Esophagus squamous epithelium (tissue), 4 donors: ENCODE measurements around the gene TSPAN18.

Source experiments
- POLR2A ChIP-seq, 4 donors: fragments of 450-650 bp; IDR thresholded peaks; one replicate each; pipeline ENCODE4 v1.6.1; 2017; ENCODE audit warnings: antibody characterized with exemption in 4 of 4, mild to moderate bottlenecking in 4 of 4, moderate library complexity in 3 of 4
- TF ChIP-seq, protein P1 (sequence below), 6 experiments: fragments of 450-650 bp in 4 of 6; fragments of 200-600 bp in 2 of 6; sonication (generic) in 2 of 6; IDR thresholded peaks; one replicate each; pipeline ENCODE4 v1.5.1; 2016 to 2019; ENCODE audit warnings: antibody characterized with exemption in 6 of 6, mild to moderate bottlenecking in 4 of 6, moderate library complexity in 4 of 6

- TF ChIP-seq, protein P1, sequence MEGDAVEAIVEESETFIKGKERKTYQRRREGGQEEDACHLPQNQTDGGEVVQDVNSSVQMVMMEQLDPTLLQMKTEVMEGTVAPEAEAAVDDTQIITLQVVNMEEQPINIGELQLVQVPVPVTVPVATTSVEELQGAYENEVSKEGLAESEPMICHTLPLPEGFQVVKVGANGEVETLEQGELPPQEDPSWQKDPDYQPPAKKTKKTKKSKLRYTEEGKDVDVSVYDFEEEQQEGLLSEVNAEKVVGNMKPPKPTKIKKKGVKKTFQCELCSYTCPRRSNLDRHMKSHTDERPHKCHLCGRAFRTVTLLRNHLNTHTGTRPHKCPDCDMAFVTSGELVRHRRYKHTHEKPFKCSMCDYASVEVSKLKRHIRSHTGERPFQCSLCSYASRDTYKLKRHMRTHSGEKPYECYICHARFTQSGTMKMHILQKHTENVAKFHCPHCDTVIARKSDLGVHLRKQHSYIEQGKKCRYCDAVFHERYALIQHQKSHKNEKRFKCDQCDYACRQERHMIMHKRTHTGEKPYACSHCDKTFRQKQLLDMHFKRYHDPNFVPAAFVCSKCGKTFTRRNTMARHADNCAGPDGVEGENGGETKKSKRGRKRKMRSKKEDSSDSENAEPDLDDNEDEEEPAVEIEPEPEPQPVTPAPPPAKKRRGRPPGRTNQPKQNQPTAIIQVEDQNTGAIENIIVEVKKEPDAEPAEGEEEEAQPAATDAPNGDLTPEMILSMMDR (IDR thresholded peaks at IDR 0.05): no peak
- no peak for TF ChIP-seq POLR2A (IDR thresholded peaks at IDR 0.05)
Measured at GRCh38 chr11:44874284-44874683, 147.5 kb downstream of the TSPAN18 start.
